Esophagus squamous epithelium (tissue), 4 donors: ENCODE data around the gene NDUFA11.
"Not testable (repeated sequence)": the region's sequence is repeated elsewhere in the genome, so short reads cannot be mapped to it uniquely, and the experiment has no call there.

Experiments
- POLR2A ChIP-seq, 4 donors: fragments of 450-650 bp; IDR thresholded peaks; one replicate each; pipeline ENCODE4 v1.6.1; 2017; ENCODE audit warnings: antibody characterized with exemption in 4 of 4, mild to moderate bottlenecking in 4 of 4, moderate library complexity in 3 of 4
- TF ChIP-seq, protein P1 (sequence below), 6 experiments: fragments of 450-650 bp in 4 of 6; fragments of 200-600 bp in 2 of 6; sonication (generic) in 2 of 6; IDR thresholded peaks; one replicate each; pipeline ENCODE4 v1.5.1; 2016 to 2019; ENCODE audit warnings: antibody characterized with exemption in 6 of 6, mild to moderate bottlenecking in 4 of 6, moderate library complexity in 4 of 6

DNA sequence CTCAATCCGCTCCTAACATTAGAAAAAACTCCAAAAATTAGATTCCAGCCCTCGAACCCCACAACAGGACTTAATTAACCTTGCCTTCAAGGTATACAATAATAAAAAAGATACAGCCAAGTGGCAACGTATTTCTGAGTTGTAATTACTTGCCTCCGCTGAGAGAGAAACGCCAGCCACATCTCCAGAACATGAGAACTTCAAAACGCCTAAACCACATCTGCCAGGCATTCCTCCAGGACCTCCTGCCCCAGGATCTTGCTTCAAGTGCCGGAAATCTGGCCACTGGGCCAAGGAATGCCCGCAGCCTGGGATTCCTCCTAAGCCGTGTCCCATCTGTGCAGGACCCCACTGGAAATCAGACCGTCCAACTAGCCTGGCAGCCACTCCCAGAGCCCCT is 49.5 kb downstream of the NDUFA11 start:
- TF ChIP-seq, protein P1, sequence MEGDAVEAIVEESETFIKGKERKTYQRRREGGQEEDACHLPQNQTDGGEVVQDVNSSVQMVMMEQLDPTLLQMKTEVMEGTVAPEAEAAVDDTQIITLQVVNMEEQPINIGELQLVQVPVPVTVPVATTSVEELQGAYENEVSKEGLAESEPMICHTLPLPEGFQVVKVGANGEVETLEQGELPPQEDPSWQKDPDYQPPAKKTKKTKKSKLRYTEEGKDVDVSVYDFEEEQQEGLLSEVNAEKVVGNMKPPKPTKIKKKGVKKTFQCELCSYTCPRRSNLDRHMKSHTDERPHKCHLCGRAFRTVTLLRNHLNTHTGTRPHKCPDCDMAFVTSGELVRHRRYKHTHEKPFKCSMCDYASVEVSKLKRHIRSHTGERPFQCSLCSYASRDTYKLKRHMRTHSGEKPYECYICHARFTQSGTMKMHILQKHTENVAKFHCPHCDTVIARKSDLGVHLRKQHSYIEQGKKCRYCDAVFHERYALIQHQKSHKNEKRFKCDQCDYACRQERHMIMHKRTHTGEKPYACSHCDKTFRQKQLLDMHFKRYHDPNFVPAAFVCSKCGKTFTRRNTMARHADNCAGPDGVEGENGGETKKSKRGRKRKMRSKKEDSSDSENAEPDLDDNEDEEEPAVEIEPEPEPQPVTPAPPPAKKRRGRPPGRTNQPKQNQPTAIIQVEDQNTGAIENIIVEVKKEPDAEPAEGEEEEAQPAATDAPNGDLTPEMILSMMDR (IDR thresholded peaks at IDR 0.05), result not testable (repeated sequence)
- not testable (repeated sequence) for TF ChIP-seq POLR2A (IDR thresholded peaks at IDR 0.05)
